RWPE2 (cell line): ENCODE measurements around the gene LTBP3.

ENCODE experiments used
- ATAC-seq: fragments of 200-7000 bp; cut with Tn5 transposase; 3 replicates; pipeline ENCODE4 v1.9.1; 2021; ENCODE audit warnings: low read depth
- DNase-seq: peaks from one replicate; pipeline ENCODE4 v3.0.0-alpha.2; 2020; ENCODE audit warnings: low spot score
- H3K27ac ChIP-seq: fragments of 450-650 bp; 2 replicates; pipeline ENCODE4 v1.5.1; 2017; ENCODE audit warnings: mild to moderate bottlenecking; ENCODE audit not compliant: poor library complexity, severe bottlenecking
- H3K27me3 ChIP-seq: fragments of 250-450 bp; sonication (Bioruptor Pico); 2 replicates; pipeline ENCODE4 v1.5.1; 2021; ENCODE audit warnings: mild to moderate bottlenecking, moderate library complexity; ENCODE audit not compliant: insufficient read depth, poor library complexity, severe bottlenecking
- H3K36me3 ChIP-seq: fragments of 250-450 bp; sonication (Bioruptor Pico); 2 replicates; pipeline ENCODE4 v1.5.1; 2020; ENCODE audit warnings: low read depth, mild to moderate bottlenecking, moderate library complexity
- H3K4me1 ChIP-seq: fragments of 250-450 bp; sonication (Bioruptor Pico); 2 replicates; pipeline ENCODE4 v1.5.1; 2021; ENCODE audit warnings: mild to moderate bottlenecking, moderate library complexity; ENCODE audit not compliant: insufficient read depth, poor library complexity, severe bottlenecking
- H3K4me3 ChIP-seq: fragments of 250-450 bp; sonication (Bioruptor Pico); 2 replicates; pipeline ENCODE4 v1.5.1; 2021; ENCODE audit warnings: mild to moderate bottlenecking, moderate library complexity; ENCODE audit not compliant: severe bottlenecking
- H3K9me3 ChIP-seq: fragments of 250-450 bp; sonication (Bioruptor Pico); 2 replicates; pipeline ENCODE4 v1.5.1; 2021; ENCODE audit warnings: mild to moderate bottlenecking, moderate library complexity; ENCODE audit not compliant: severe bottlenecking
- CTCF ChIP-seq: fragments of 450-650 bp; IDR thresholded peaks from one replicate; pipeline ENCODE4 v1.5.1; 2017; ENCODE audit warnings: mild to moderate bottlenecking, moderate library complexity; ENCODE audit not compliant: poor library complexity, severe bottlenecking

Gene LTBP3

DNA sequence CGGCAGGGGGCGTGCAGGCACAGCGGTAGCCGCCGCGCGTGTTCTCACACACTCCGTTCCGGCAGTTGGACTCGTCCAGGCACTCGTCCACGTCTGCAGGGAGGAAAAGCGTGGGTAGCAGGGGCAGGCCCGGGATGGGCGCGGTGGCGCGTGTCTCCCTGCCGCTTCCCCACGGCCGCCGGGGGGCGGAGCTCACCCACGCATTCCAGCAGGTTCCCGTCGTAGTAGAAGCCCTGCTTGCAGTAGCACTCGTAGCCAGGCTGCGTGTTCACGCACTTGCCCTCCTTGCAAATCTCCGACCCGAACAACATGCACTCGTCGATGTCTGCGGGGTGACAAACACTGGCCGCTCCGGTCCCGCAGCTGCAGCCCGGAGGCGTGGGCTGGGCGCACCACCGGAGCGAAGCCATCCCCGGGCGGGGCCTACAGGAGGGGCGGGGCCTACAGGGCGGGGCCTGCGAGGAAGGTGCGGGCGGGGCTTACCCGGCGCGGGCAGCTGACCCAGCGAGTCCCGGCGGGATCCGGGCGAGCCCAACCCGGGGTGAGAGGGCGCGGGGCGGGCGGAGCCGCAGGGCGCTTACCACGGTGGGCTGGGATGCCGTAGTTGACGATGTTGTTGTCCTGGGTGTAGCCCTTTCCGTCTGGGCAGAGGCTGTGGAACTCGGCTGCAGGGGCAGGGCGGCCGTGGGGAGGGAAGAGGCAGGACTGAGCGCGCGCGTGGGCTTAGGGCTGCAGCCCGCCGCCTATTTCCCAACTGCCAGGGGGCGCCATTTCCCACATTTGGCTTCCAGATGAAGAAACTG is 17.7 kb downstream of the LTBP3 start:
- H3K27me3 ChIP-seq = no peaks in the 10 kb centered on the region
- peak overlapping the region; percentile 48 for H3K4me3 ChIP-seq

GRCh38 chr11:65539744-65540289 is 18.3 kb downstream of the LTBP3 start:
- Histone ChIP-seq H3K4me3 (peak overlapping the region; percentile 48), H3K27ac (peak overlapping the region; percentile 65), H3K9me3 (no peaks in the 10 kb centered on the region), H3K27me3 (no peaks in the 10 kb centered on the region), H3K36me3 (peaks cover 14% of the 10 kb centered on the region), H3K4me1 (peaks cover 11% of the 10 kb centered on the region)
- ATAC-seq (peak; percentile 61), DNase-seq (no peak)
- no peak for TF ChIP-seq CTCF

More for the DNA sequence above, 17.7 kb downstream of the LTBP3 start:
- peak; percentile 92 for DNase-seq
- peak; percentile 72 for ATAC-seq
- Histone ChIP-seq H3K36me3 (peaks cover 7% of the 10 kb centered on the region), H3K9me3 (no peaks in the 10 kb centered on the region), H3K4me1 (peaks cover 11% of the 10 kb centered on the region), H3K27ac (peak overlapping the region; percentile 65)
- peak; percentile 84 for TF ChIP-seq CTCF

GRCh38 chr11:65538915-65539743 is 19.0 kb downstream of the LTBP3 start:
- Histone ChIP-seq H3K27ac (peak overlapping the region; percentile 65), H3K9me3 (no peaks in the 10 kb centered on the region), H3K4me3 (peak overlapping the region; percentile 48), H3K27me3 (no peaks in the 10 kb centered on the region), H3K36me3 (peaks cover 14% of the 10 kb centered on the region), H3K4me1 (peaks cover 11% of the 10 kb centered on the region)
- DNase-seq (no peak), ATAC-seq (no peak)
- TF ChIP-seq CTCF = no peak

GRCh38 chr11:65538232-65538914 is 19.8 kb downstream of the LTBP3 start:
- H3K27me3 ChIP-seq = no peaks in the 10 kb centered on the region
- peaks cover 17% of the 10 kb centered on the region for H3K36me3 ChIP-seq
- no peak overlapping the region for H3K27ac ChIP-seq
- DNase-seq (no peak), ATAC-seq (no peak)
- peaks cover 11% of the 10 kb centered on the region for H3K4me1 ChIP-seq
- no peaks in the 10 kb centered on the region for H3K9me3 ChIP-seq
- H3K4me3 ChIP-seq = no peak overlapping the region
- TF ChIP-seq CTCF = no peak
